B cell (primary cell): Measurements from ENCODE around the gene SLIT3. TPM values are rescaled to one million over a fixed set of nuclear protein-coding genes. Genes with fewer than 3 reads are reported as not detected.

Experiments
- ATAC-seq: fragments of 200-7000 bp; cut with Tn5 transposase; one replicate; pipeline ENCODE4 v1.10.0; 2021; ENCODE audit warnings: low read depth, mild to moderate bottlenecking, moderate number of reproducible peaks, moderate library complexity
- CTCF ChIA-PET: fragments of 350-600 bp; sonication (Branson Sonifier 250); formaldehyde crosslinking; loops from one replicate; lab custom pipeline; 2021; ENCODE audit warnings: antibody characterized with exemption, inconsistent platforms; lab: Charles Lee
- POLR2A ChIA-PET: fragments of 350-600 bp; sonication (Branson Sonifier 250); formaldehyde crosslinking; loops from one replicate; lab custom pipeline; 2021; ENCODE audit warnings: antibody characterized with exemption; lab: Charles Lee
- DNase-seq: peaks from one replicate; pipeline ENCODE4 v3.0.0; 2013
- H2AFZ ChIP-seq: 2 replicates; pipeline ENCODE4 v1.6.1; 2012; ENCODE audit warnings: mild to moderate bottlenecking, low read depth, low read length; ENCODE audit not compliant: insufficient read depth, poor library complexity, severe bottlenecking
- H3K27ac ChIP-seq, 2 donors: 1 replicate in 1 of 2; 2 replicates in 1 of 2; pipeline ENCODE4 v1.5.1; 2012 to 2013; ENCODE audit warnings: low read length in 2 of 2, mild to moderate bottlenecking in 2 of 2, moderate library complexity in 1 of 2
- H3K27me3 ChIP-seq, 4 experiments: fragments of 200-600 bp in 1 of 4; sonication (generic) in 1 of 4; replicated peaks in 1 of 4; 1 replicate in 2 of 4; 2 replicates in 2 of 4; pipeline versions ENCODE4 v1.6.1 to v1.7.0; 2013 to 2016; ENCODE audit warnings: low read length in 3 of 4, mild to moderate bottlenecking in 2 of 4, mixed read lengths in 1 of 4, moderate library complexity in 1 of 4; ENCODE audit not compliant: insufficient read depth in 4 of 4, control insufficient read depth in 3 of 4; ENCODE audit errors: control extremely low read depth in 1 of 4
- H3K36me3 ChIP-seq, 2 experiments: replicated peaks in 1 of 2; 1 replicate in 1 of 2; 2 replicates in 1 of 2; pipeline versions ENCODE4 v1.6.1 to v1.7.1; 2013; ENCODE audit warnings: low read length in 1 of 2; ENCODE audit not compliant: insufficient read depth in 2 of 2, control insufficient read depth in 1 of 2; ENCODE audit errors: control extremely low read depth in 1 of 2, extremely low read depth in 1 of 2
- H3K4me1 ChIP-seq, 2 donors: fragments of 200-600 bp in 1 of 2; sonication (generic) in 1 of 2; 1 replicate in 1 of 2; 2 replicates in 1 of 2; pipeline versions ENCODE4 v1.5.1 to v1.6.1; 2013 to 2017; ENCODE audit warnings: low read length in 2 of 2; ENCODE audit not compliant: control insufficient read depth in 2 of 2, insufficient read depth in 2 of 2
- H3K4me2 ChIP-seq: replicated peaks from 2 replicates; pipeline ENCODE3; 2012; ENCODE audit warnings: mild to moderate bottlenecking, low read depth, low read length; ENCODE audit not compliant: poor library complexity, severe bottlenecking
- H3K4me3 ChIP-seq, 5 experiments: fragments of 200-600 bp in 1 of 5; sonication (generic) in 1 of 5; 1 replicate in 3 of 5; 2 replicates in 2 of 5; pipeline versions ENCODE4 v1.5.1 to v1.7.0; 2011 to 2016; ENCODE audit warnings: low read length in 4 of 5, mild to moderate bottlenecking in 4 of 5, low read depth in 2 of 5, control low read depth in 1 of 5, moderate library complexity in 1 of 5; ENCODE audit not compliant: insufficient read depth in 1 of 5; ENCODE audit errors: control extremely low read depth in 1 of 5, extremely low read depth in 1 of 5
- H3K79me2 ChIP-seq: fragments of 200-600 bp; sonication (generic); one replicate; pipeline ENCODE4 v1.6.0; 2016; ENCODE audit warnings: low read length; ENCODE audit not compliant: control insufficient read depth, insufficient read depth
- H3K9ac ChIP-seq: fragments of 200-600 bp; sonication (generic); 2 replicates; pipeline ENCODE4 v1.6.1; 2017; ENCODE audit warnings: mild to moderate bottlenecking, low read length, moderate library complexity
- H3K9me3 ChIP-seq, 3 donors: one replicate each; pipeline versions ENCODE4 v1.6.1 to v1.7.1; 2013; ENCODE audit warnings: low read length in 2 of 3; ENCODE audit not compliant: control insufficient read depth in 2 of 3, insufficient read depth in 1 of 3; ENCODE audit errors: control extremely low read depth in 1 of 3
- H4K20me1 ChIP-seq: 2 replicates; pipeline ENCODE4 v1.6.0; 2012; ENCODE audit warnings: mild to moderate bottlenecking, low read length; ENCODE audit not compliant: insufficient read depth, control insufficient read depth, poor library complexity, severe bottlenecking
- H3K27ac Mint-ChIP-seq: one replicate; pipeline ENCODE4 v1.8.0; 2021; ENCODE audit warnings: mixed read lengths
- H3K27me3 Mint-ChIP-seq: one replicate; pipeline ENCODE4 v1.8.0; 2021; ENCODE audit warnings: mixed read lengths
- H3K4me1 Mint-ChIP-seq: one replicate; pipeline ENCODE4 v1.8.0; 2021; ENCODE audit warnings: mixed read lengths
- H3K4me3 Mint-ChIP-seq: one replicate; pipeline ENCODE4 v1.8.0; 2021; ENCODE audit warnings: mixed read lengths
- H3K9me3 Mint-ChIP-seq: one replicate; pipeline ENCODE4 v1.8.0; 2022; ENCODE audit warnings: mixed read lengths; ENCODE audit not compliant: insufficient read depth
- EZH2 ChIP-seq: IDR thresholded peaks from 2 replicates; pipeline ENCODE4 v1.6.1; 2012; ENCODE audit warnings: borderline replicate concordance, low read depth, mild to moderate bottlenecking, moderate library complexity, low read length; ENCODE audit not compliant: insufficient read depth, poor library complexity, severe bottlenecking
- WGBS: methylation state at CpG from one replicate; pipeline ENCODE4 v1.1.5; 2013; ENCODE audit warnings: missing lambda C conversion rate; ENCODE audit not compliant: insufficient coverage; 5-methylcytosine and 5-hydroxymethylcytosine counted together
- intact Hi-C: fragments of 100-400 bp; cut with micrococcal nuclease; formaldehyde crosslinking; loops from one replicate; pipeline ENCODE4 v1.10.0; 2022
- polyA plus RNA-seq: library from polyadenylated mRNA; depleted of rRNA; stranded (reverse); fragments of >200 nt; gene quantifications from 2 replicates; pipeline ENCODE4 v1.2.3, GENCODE V29; 2012
- total RNA-seq, 2 donors: library from RNA; stranded (reverse); fragments of 120-200 nt in 1 of 2; gene quantifications; 1 replicate in 1 of 2; 2 replicates in 1 of 2; pipeline versions ENCODE4 v1.2.3 to v1.2.4, GENCODE V29; 2013 to 2022
- TF ChIP-seq, protein P1 (sequence below): fragments of 200-600 bp; IDR thresholded peaks from one replicate; pipeline ENCODE4 v1.8.0; 2022; ENCODE audit warnings: antibody characterized with exemption, mild to moderate bottlenecking

SLIT3 gene
- total and polyA plus RNA-seq, 2 donors (not counting 1 experiment from before 2014, with no cell fraction given): not detected

DNA sequence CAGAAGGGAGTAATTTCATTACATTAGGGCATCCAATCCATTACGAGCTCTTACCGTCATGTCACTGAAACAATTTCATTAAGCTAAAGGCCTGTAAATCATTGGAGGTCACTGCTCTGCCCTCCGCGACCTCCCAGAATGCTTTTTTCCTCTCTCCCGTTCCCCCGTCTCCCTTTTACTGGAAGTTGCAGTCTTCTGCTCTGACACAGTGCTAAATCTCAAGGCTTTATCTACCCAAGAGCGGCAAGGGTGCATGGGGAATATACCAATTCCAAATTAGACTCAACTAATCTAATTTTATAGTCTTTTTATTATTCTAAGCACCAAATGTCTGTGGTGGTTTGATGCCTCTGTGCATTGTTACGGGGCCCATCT lies 456.0 kb downstream of the SLIT3 start:
- TF ChIP-seq, protein P1, sequence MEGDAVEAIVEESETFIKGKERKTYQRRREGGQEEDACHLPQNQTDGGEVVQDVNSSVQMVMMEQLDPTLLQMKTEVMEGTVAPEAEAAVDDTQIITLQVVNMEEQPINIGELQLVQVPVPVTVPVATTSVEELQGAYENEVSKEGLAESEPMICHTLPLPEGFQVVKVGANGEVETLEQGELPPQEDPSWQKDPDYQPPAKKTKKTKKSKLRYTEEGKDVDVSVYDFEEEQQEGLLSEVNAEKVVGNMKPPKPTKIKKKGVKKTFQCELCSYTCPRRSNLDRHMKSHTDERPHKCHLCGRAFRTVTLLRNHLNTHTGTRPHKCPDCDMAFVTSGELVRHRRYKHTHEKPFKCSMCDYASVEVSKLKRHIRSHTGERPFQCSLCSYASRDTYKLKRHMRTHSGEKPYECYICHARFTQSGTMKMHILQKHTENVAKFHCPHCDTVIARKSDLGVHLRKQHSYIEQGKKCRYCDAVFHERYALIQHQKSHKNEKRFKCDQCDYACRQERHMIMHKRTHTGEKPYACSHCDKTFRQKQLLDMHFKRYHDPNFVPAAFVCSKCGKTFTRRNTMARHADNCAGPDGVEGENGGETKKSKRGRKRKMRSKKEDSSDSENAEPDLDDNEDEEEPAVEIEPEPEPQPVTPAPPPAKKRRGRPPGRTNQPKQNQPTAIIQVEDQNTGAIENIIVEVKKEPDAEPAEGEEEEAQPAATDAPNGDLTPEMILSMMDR: no peak
- TF ChIP-seq EZH2: no peak
- no peaks in the 10 kb centered on the region for H3K79me2 ChIP-seq
- H3K4me1 Mint-ChIP-seq: no peaks in the 10 kb centered on the region
- H3K4me1 ChIP-seq: no peaks in the 10 kb centered on the region
- no peaks in the 10 kb centered on the region for H3K9me3 Mint-ChIP-seq
- intact Hi-C loops: no loop called here
- H3K9me3 ChIP-seq: peaks cover 0 to 3% (median 0%) of the 10 kb centered on the region in 3 donors
- H3K27ac ChIP-seq: no peak overlapping the region
- no peak overlapping the region for H3K4me3 ChIP-seq
- no peak overlapping the region for H3K9ac ChIP-seq
- POLR2A ChIA-PET: no interaction called here
- no peak overlapping the region for H3K27ac Mint-ChIP-seq
- no peak for DNase-seq
- H3K4me2 ChIP-seq: no peak overlapping the region
- ATAC-seq: no peak
- H4K20me1 ChIP-seq: no peaks in the 10 kb centered on the region
- H2AFZ ChIP-seq: no peak overlapping the region
- H3K27me3 ChIP-seq: peaks cover 0 to 3% (median 0%) of the 10 kb centered on the region in 4 experiments
- no peak overlapping the region for H3K4me3 Mint-ChIP-seq
- CTCF ChIA-PET: no interaction called here
- peaks cover 5% of the 10 kb centered on the region for H3K27me3 Mint-ChIP-seq
- no peaks in the 10 kb centered on the region for H3K36me3 ChIP-seq
- WGBS: 97% methylated on average over 4 of the region's 8 CpGs

DNA sequence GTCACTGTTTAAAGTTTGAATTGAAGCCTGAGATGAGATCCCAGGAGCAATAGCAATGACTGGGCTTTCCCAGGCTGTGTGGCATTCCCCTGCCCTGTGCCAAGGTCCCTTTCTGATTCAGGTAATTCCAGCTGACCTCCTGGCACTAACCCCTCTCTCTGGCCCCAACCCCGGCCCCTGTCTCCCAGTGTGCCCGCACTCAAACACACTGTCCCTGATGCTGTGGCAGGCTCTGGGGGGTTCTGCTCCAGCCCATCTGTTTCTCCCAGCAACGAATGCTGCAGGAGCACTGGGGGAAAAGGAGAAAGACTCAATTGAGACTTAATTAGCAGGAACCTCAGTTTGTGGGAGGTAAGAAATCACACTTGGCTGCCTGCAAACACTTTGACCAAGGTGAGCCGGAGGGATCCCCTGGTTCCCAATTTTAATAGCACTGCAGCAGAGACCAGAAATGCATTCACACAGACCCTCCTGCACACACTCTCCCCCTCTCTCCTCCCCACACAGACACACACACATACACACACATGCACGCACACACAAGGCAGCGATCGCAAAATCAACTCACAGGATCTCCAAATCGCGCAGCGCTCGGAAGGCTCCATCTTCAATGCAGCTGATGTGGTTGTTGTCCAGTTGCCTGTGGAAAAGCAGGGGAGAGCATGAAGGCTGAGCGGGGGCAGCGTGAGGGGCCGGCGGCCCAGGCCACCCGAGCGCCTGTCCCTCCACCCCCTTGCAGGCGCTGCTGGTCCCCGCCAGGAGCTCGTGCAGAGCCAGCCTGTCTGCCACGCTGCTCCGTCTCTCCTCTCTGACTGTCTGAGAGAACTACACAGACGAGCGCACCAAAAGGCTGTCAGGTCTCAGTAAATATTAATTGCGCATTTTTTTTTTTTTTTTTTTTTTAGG lies 456.7 kb downstream of the SLIT3 start:
- Histone ChIP-seq H2AFZ (no peak overlapping the region), H3K36me3 (no peaks in the 10 kb centered on the region), H4K20me1 (no peaks in the 10 kb centered on the region), H3K9ac (no peak overlapping the region), H3K9me3 (peaks cover 0 to 3% (median 0%) of the 10 kb centered on the region in 3 donors), H3K79me2 (no peaks in the 10 kb centered on the region), H3K27ac (no peak overlapping the region), H3K4me1 (no peaks in the 10 kb centered on the region), H3K27me3 (peaks cover 0 to 3% (median 0%) of the 10 kb centered on the region in 4 experiments), H3K4me3 (no peak overlapping the region), H3K4me2 (no peak overlapping the region)
- Mint-ChIP-seq H3K4me3 (no peak overlapping the region), H3K4me1 (no peaks in the 10 kb centered on the region), H3K9me3 (no peaks in the 10 kb centered on the region), H3K27me3 (peaks cover 5% of the 10 kb centered on the region), H3K27ac (no peak overlapping the region)
- 89% methylated on average over 17 of the region's 25 CpGs for WGBS
- ATAC-seq (no peak), DNase-seq (no peak)
- intact Hi-C loops: no loop called here
- TF ChIP-seq, protein P1: no peak
- TF ChIP-seq EZH2: no peak
- ChIA-PET CTCF (no interaction called here), POLR2A (no interaction called here)
